Measurements from ENCODE around the gene IQCK.
"Not testable (repeated sequence)": the region's sequence is repeated elsewhere in the genome, so short reads cannot be mapped to it uniquely, and the experiment has no call there.

IQCK gene, protein sequence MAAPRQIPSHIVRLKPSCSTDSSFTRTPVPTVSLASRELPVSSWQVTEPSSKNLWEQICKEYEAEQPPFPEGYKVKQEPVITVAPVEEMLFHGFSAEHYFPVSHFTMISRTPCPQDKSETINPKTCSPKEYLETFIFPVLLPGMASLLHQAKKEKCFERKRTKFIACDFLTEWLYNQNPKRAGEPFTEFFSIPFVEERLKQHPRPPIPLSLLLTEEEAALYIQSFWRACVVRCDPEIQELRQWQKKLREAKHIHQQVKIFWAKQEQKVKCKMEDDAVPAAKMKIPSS

DNA sequence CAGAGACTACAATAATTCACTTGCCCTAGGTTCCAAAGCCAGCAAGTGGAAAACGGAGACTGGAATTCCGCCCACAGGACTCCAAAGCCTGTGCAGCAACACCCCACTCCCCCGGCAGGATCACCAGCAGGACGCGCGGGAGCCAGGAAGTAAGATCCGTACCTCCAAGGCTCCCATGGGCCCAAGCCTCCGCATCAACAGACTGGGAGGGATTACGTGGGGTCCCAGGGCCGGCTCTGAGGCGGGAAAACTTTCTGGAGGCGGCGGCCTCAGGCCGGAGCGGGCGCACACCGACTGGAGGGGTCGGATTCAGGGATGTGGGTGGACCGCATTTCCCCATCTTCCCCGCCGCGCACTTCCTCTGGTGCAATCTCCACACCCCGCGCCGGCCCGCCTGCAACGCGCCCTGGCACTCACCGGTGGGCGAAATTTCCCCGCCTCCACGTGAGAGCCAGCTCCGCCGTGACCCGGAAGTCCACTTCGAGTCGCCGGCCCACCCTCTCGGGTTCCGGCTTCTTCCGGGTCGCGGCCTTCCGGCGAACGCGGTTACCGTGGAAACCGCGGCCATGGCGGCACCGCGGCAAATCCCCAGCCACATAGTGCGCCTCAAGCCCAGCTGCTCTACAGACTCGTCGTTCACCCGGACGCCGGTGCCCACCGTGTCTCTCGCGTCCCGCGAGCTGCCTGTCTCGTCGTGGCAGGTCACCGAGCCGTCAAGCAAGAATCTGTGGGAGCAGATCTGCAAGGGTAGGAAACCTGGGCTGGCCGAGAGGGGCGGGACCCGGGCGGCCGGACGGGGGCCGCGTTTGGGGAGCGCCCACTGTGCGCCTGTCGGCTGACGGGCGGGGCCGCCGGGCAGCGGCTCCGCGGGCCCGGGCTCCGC lies at the start of gene IQCK, which contains the start of gene KNOP1:
Gene IQCK (plus strand): TSS at position 531 of the 883 bp plus-strand sequence. CDS start 36 bp downstream, at position 567.
Gene KNOP1 (minus strand): TSS at position 487 of the 883 bp plus-strand sequence. CDS start 3,192 bp downstream, outside the sequence.
- DNase-seq (ENCODE audit: insufficient read length, low spot score) (peak; percentile 97), FAIRE-seq (peak; percentile 88)

DNA sequence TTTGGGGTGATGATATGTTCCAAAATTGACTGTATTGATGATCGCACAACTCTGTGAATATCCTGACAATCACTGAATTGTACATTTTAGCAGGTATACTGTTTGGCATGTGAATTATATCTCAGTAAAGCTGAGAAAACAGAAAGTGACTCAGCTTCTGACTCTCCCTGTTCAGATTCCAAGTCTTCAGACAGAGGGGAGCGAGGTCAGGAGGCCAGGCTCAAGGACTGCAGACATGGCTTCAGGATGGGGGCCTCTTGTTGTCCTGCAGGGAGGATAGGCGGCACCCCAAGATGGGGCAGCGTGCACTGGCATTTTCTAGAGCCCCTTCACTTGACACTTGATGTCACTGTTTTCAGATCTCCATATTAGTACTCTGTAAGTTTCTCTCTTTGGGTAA lies 45.7 kb upstream of the IQCK start:
- FAIRE-seq = no peak
- no peak for DNase-seq (ENCODE audit: insufficient read length, low spot score)

DNA sequence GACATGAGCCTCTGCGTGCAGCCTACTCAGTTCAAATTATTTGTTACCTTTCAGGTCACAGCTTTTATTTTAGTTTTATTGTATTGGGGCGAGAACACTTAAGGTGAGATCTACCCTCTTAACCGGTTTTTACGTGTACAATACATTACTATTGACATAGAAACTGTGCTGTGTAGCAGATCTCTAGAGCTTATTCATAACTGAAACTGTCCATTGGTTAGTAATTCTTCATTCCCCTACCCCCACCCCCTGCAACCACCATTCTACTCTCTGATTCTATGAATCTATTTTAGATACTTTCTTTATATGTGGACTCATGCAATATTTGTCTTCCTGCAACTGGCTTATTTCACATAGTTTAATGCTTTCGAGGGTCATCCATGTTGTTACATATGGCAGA lies 43.6 kb upstream of the IQCK start:
- FAIRE-seq = no peak
- no peak for DNase-seq (ENCODE audit: insufficient read length, low spot score)

DNA sequence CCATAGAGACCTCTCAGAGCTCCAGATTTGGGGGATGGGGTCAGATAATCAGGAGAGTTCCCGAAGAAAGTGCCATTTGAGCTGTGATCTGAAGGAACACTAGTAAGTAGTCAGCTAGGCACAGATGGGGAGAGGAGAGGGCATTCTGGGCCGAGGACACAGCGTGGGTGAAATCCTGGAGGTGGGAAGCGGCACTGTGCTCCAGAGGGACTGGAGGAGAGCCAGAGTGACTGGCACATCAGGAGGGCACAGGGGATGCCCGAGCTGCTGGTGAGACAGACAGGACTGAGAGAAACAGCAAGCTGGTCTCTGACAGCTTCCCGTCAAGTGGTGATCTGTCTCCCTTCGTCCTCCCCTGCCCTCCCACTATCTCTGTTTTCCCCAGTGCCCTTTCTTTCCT lies 40.7 kb upstream of the IQCK start:
- FAIRE-seq = no peak
- no peak for DNase-seq (ENCODE audit: insufficient read length, low spot score)

DNA sequence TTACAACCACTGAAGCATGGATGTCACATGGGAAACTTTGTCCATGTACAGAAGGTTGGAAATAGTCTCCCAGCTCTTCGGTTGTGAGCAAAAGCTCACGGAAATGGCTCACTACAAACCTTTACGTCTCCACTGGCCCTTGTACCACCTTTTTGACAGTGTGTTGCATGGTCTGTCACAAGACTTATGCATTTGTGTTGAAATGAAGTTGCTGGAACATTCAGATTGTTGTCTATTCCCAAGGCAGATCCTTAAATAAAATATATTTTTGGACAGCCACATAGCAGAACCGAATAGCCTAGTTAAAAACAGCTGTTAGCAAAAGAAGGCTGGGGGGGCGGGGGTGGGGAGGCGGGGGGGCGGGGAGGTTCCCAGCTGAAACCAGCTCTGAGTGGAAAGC lies 39.3 kb upstream of the IQCK start:
- no peak for DNase-seq (ENCODE audit: insufficient read length, low spot score)
- FAIRE-seq = no peak

DNA sequence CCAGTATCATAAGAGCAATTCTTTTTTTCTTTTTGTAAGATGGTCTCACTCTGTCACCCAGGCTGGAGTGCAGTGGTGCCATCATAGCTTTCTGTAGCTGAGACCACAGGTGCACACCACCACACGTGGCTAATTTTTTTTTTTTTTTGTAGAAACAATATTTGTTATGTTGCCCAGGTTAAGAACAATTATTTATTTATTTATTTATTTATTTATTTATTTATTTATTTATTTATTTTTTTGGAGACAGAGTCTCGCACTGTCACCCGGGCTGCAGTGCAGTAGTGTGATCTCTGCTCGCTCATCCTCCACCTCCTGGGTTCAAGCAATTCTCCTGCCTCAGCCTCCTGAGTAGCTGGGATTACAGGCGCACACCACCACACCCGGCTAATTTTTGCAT lies 38.8 kb upstream of the IQCK start:
- FAIRE-seq; DNase-seq (ENCODE audit: insufficient read length, low spot score): not testable (repeated sequence)

DNA sequence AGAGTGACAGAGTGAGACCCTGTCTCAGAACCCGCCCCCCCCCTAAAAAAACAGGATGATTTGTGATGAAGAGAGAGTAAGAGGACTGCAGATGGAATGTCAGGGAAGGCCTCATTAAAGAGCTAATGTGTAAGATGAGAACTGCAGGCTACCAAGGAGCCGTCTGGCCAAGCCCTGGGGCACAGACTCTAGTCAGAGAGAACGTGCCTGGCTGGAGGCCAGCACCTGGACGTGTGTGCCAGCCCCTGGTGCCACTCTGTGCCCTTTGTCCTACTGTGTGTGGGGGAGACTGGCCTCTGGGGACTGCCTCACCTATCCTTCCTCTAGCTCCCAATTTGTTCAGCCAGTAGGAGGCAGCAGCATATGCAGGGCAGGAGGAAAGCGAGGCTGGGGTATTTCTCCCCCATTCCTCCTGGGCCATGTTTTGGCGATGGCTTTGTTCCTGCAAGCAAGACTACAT lies 37.2 kb upstream of the IQCK start:
- no peak for FAIRE-seq
- no peak for DNase-seq (ENCODE audit: insufficient read length, low spot score)

DNA sequence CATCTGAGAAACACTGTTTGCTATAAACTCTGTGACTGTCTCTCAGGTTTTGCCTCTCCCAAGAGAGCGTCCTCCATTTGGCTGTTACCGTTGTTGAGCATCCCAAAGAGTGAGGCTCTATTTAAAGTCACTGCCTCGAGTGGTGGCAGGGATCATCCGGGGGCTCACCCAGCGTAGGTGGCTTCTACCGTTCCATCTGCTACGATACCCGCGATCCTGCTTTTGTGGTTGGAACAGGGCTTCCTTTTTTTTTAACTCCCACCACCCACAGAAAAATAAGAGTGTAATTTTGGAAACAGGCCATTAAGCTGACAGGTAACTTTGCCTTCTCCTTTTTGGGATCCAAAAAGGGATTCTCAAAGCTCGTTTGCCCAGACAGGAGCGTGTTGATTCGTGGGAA lies 36.4 kb upstream of the IQCK start:
- DNase-seq (ENCODE audit: insufficient read length, low spot score) = no peak
- no peak for FAIRE-seq

DNA sequence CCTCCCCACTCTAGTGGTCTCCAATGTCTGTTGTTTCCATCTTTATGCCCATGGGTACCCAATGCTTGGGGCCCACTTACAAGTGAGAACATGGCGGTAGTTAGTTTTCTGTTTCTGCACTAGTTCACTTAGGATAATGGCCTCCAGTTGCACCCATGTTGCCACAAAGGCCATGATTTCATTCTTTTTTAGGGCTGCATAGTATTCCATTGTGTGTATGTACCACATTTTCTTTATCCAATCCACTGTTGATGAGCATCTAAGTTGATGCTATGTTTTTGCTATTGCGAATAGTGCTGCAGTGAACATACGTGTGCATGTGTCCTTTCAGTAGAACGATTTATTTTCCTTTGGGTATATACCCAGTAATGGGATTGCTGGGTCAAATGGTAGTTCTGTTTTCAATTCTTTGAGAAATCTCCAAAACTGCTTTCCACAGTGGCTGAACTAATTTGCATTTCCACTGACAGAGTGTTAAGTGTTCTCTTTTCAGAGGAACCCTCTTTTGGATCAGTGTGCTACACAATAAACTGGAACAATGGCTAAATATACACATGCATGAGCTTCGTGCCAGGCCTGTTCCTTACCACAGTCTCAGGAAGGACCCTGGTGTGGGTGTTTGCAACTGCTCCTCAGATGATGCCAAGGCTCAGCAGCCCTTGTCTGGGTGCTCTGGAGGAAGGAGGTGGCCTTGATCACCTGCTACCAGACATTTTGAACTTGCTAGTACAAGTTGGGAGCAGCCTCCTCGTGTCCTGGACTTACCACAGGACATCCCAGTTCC lies 34.4 kb upstream of the IQCK start:
- no peak for DNase-seq (ENCODE audit: insufficient read length, low spot score)
- no peak for FAIRE-seq

DNA sequence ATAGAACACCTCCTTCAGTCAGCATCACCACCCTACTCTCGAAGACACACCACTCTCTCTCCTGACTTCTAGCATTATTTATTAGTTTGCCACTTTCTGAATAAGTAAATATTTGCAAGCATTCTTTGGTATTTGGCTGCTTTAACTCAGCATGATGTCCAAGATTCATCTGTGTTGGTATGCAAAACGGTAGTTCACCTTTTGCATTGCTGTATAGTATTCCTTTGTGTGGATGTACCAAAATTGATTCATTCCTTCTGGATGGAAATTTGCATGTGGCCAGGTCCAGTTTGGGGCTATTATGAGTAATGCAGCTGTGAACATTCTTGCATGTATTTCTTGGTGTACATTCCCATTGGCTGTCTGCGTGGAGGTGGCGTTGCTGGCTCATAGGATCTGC lies 32.9 kb upstream of the IQCK start:
- no peak for DNase-seq (ENCODE audit: insufficient read length, low spot score)
- no peak for FAIRE-seq

DNA sequence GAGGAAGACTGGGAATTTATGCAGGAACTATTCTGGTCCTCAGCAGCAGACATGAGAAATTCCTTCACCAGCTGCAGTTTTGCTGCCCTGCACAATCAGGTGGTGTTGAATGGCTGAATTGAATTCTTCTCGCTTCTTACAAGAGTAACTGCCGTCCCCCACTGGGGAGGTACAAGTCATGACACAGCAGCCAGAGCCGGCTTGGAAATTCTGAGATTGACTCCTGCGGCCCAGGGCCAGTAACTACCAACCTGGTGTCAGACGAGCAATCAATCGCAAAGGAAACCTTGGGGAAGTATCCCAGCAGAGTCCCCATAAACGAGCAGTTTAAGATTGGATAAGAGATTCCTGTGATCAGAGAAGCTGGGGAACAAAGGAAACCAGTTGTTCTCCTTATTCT lies 30.8 kb upstream of the IQCK start:
- FAIRE-seq = no peak

DNA sequence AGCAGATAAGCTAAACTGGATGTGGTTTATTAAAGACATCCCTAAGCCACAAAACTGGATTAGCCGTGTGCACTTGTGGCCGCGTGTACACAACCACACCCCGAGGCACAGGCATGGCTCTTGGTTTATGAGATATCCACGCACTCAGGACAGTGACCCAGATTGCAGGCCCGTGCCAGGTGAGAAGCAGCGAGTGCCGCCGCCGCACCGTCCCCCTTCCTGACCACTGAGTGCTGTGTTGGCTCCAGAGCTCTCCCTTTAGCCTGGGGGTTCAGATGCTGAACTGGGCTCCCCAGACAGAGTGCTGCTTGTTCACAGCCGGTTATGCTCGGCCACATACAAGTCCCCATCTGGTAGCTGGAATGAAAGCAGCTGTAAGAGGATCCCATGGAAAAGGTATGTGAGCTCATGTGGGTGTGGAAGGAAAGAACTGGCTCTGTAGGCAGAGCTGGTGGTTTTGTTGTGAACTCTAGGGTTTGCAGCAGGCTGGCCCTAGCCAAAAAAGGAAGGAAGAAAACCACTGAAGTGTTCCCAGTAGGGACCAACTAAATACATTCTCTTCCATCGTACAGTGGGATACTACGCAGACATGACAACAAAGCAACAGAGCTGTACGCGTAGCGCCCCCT lies 29.6 kb upstream of the IQCK start:
- no peak for FAIRE-seq
- no peak for DNase-seq (ENCODE audit: insufficient read length, low spot score)

More for the DNA sequence above, 30.8 kb upstream of the IQCK start:
- no peak for DNase-seq (ENCODE audit: insufficient read length, low spot score)

DNA sequence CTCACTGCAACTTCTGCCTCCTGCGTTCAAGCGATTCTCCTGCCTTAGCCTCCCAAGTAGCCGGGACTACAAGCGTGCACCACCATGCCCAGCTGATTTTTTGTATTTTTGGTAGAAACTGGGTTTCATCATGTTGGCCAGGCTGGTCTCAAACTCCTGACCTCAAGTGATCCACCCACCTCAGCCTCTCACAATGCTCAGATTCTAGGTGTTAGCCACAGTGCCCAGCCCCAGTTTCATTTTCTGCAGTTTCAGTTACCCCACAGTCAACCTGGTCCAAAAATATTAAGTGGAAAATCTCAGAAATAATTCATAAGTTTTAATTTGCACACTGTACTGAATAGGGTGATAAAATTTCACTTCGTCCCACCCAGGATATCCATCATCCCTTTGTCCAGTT lies 28.7 kb upstream of the IQCK start:
- no peak for DNase-seq (ENCODE audit: insufficient read length, low spot score)
- no peak for FAIRE-seq

DNA sequence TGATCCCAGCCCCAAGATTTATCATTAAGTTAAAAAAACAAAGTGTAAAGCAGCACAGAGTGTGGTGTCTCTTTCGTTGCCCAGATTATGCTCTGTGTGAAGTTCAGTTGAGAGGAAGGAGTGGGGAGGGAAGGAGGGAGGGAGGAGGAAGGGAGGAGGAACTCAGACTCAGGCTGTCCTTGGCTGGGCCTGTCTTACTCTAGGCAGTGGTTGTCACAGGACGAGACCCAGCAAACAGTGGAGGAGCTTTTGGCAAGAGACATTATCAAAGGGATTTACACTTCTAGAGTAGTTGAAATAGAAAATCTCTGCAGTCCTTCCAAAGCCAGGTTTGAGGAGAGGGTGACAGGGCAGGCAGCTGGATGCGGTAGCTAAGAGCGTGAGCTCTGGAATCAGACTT lies 27.9 kb upstream of the IQCK start:
- no peak for FAIRE-seq

DNA sequence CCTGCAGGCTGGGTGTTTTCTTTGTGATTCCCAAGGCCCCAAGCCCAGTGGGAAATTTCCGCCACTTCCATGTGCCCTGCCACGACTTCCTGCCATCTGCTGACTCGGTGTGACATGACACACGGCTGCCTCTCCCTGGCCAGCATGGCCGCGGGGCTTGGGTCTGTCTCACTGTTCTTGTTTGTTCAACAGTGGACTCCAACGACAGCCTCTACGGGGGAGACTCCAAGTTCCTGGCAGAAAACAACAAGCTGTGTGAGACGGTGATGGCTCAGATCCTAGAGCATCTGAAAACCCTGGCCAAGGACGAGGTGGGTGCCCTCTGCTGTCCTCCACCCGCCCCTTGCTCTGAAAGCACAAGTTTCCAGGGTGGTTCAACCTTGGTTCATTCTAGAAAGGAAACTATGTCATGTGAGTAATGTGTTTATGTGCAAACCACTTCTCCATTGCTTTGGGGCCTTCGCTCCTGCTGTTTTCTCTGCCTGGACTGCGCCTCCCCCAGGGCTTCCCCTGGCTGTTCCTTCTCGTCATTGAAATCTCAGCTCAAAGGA lies 26.8 kb upstream of the IQCK start:
- DNase-seq (ENCODE audit: insufficient read length, low spot score) = no peak
- no peak for FAIRE-seq

More for the DNA sequence above, 27.9 kb upstream of the IQCK start:
- no peak for DNase-seq (ENCODE audit: insufficient read length, low spot score)

DNA sequence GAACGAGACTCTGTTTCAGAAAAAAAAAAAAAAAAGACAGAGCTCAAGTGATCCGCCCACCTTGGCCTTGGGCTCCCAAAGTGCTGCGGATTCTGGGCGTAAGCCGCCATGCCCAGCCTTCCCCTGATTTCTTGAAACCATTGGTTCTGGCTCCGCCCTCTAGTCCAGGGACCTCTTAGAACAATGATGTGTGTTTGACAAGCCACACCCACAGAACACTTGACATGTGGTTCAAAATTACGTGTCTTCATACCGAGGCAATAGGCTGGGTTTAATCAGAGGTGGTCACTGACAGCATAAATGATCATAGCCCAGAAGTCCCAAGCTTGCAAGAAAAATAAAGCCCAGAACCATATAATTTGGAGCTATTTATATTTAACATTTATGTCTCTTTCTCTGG lies 23.1 kb upstream of the IQCK start:
- no peak for DNase-seq (ENCODE audit: insufficient read length, low spot score)

DNA sequence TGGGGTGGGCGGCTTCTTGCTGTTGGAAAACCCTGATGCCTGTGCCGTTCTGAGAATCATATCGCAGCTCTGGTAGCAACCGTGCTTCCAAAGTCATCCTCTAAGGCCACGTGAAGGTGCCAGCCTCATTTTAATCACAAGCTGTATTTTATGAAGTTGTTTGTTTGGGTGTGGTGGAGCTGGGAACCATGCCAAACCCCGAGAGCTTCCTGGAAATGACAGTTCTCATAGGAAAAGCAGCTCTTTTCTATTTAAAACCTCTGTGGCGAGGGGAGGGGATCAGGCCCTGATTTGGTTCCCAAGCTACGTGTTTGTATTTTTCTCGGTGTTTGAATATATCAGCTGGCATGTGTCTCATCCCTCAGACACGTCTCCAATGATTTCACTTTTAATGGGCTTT lies 21.7 kb upstream of the IQCK start:
- DNase-seq (ENCODE audit: insufficient read length, low spot score) (no peak), FAIRE-seq (no peak)

More for the DNA sequence above, 23.1 kb upstream of the IQCK start:
- no peak for FAIRE-seq

DNA sequence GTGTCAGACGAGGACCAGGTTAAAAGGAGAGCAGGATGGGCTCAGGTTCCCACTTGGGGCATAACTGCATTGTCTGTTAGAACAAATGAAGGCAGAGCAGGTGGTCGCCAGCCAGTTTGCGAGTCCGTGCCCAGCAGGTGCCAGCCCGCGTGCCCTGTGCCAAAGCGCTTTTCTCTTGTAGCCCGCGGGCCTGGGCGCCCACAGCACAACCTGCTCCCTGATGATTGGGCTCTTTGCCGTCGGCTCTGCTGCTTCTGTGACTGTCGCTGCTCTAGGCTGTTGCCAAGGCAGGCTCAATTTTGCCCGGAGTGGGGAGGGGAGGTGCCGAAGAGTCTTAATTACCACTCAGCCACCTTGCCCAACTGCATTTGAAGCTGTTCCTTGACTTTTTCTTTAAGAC lies 21.1 kb upstream of the IQCK start:
- DNase-seq (ENCODE audit: insufficient read length, low spot score) = no peak
- FAIRE-seq = no peak

DNA sequence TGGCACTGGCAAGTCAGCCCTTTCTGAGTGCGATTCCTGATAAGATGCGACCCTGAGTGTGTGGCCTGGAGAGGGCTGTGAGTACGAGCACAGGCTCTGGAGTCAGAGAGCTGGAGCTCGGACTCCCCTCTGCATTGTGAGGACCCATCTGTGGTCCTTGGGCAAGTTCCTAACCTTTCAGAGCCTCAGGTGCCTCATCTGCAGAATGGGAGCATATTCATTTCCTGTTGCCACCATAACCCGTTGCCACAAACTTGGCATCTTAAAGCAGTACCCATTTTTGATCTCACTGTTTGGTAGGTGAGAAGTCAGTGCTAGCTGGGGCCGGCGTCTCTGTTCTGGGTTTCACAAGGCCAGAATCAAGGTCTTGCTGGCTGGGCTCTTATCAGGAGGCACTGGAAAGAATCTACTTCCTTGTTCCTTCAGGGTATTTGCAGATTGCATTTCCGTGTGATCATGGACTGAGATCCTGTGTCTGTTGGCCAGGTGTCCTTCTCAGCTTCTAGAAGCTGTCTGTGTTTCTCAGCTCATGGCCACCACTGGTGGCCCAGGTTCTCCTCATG lies 20.2 kb upstream of the IQCK start:
- DNase-seq (ENCODE audit: insufficient read length, low spot score) (no peak), FAIRE-seq (no peak)
